Suppressor macrophage treated with lipopolysaccharide for 4 hours (primary cell): ENCODE results near the gene DPH1.

Experiments
- DNase-seq: peaks from one replicate; pipeline ENCODE4 v3.0.0-alpha.2; 2020

The DPH1 gene

GRCh38 chr17:2050300-2051060 is 20.5 kb downstream of the DPH1 start:
- peak; percentile 82 for DNase-seq

- peak; percentile 75 for DNase-seq
Observed at GRCh38 chr17:2051061-2051932, 21.3 kb downstream of the DPH1 start.

GRCh38 chr17:2051933-2052559 is 22.1 kb downstream of the DPH1 start:
- DNase-seq, result no peak

GRCh38 chr17:2053380-2054261 is 23.7 kb downstream of the DPH1 start:
- peak; percentile 83 for DNase-seq

GRCh38 chr17:2054262-2054511 is 24.2 kb downstream of the DPH1 start:
- DNase-seq, result no peak

- peak; percentile 83 for DNase-seq
Observed at GRCh38 chr17:2054512-2055291, 24.7 kb downstream of the DPH1 start, which contains the start of gene HIC1. Gene HIC1, plus strand, starts transcription at chr17:2055103. Its CDS starts 1,588 bp downstream, at chr17:2056691.

GRCh38 chr17:2055292-2056205 is 25.6 kb downstream of the DPH1 start:
- DNase-seq, result no peak

- peak; percentile 48 for DNase-seq
Observed at GRCh38 chr17:2056206-2057174, 26.5 kb downstream of the DPH1 start.

- DNase-seq, result no peak
Observed at GRCh38 chr17:2057175-2057759, 27.3 kb downstream of the DPH1 start.

GRCh38 chr17:2057760-2058585 is 28.0 kb downstream of the DPH1 start:
- no peak for DNase-seq

GRCh38 chr17:2058586-2059546 is 28.9 kb downstream of the DPH1 start:
- peak; percentile 89 for DNase-seq

- no peak for DNase-seq
Observed at GRCh38 chr17:2059547-2060384, 29.8 kb downstream of the DPH1 start.

GRCh38 chr17:2060385-2060658 is 30.4 kb downstream of the DPH1 start:
- DNase-seq, result no peak

GRCh38 chr17:2060681-2061440 is 30.9 kb downstream of the DPH1 start:
- DNase-seq, result no peak

- no peak for DNase-seq
Observed at GRCh38 chr17:2061441-2061958, 31.5 kb downstream of the DPH1 start.
